GM23248 (cell line): Measurements from ENCODE around the gene ULK4.

Source experiments
- EZH2 ChIP-seq: fragments of 200-600 bp; sonication (generic); IDR thresholded peaks from 2 replicates; pipeline ENCODE4 v1.6.1; 2018; ENCODE audit warnings: antibody characterized with exemption, mild to moderate bottlenecking; ENCODE audit not compliant: insufficient read depth, poor library complexity, severe bottlenecking
- EZH2phosphoT487 ChIP-seq: fragments of 200-600 bp; sonication (generic); IDR thresholded peaks from 2 replicates; pipeline ENCODE4 v1.6.1; 2018; ENCODE audit warnings: antibody characterized with exemption, moderate library complexity, mild to moderate bottlenecking, low read depth; ENCODE audit not compliant: insufficient read depth

DNA sequence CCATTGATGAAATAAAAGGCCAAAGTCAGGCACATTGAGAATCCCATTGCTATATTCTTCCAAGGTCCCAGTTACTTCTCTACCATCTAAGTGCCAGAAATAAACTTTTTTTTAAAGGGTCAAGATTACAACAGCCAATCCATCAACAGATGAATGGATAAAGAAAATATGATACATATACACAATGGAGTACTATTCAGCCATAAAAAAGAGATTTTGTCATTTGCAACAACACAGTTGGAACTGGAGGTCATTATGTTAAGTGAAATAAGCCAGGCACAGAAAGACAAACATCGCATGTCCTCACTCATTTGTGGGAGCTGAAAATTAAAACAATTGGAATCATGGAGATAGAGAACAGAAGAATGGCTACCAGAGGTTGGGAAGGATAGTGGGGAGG, 25.5 kb downstream of the ULK4 start:
- TF ChIP-seq EZH2 (no peak), EZH2phosphoT487 (no peak)
